A549 (cell line): ENCODE data around the gene TMEM121B. TPM values are rescaled to one million over a fixed set of nuclear protein-coding genes. Genes with fewer than 3 reads are reported as not detected.

ENCODE experiments used
- ATAC-seq, 2 experiments: fragments of 200-7000 bp in 1 of 2; fragments of >200 bp in 1 of 2; cut with Nextera tagmentation in 1 of 2; cut with Tn5 transposase in 1 of 2; 3 replicates each; pipeline versions ENCODE4 v1.8.0 to v1.9.1; 2018 to 2020; ENCODE audit warnings: mild to moderate bottlenecking in 1 of 2, moderate library complexity in 1 of 2
- CTCF ChIA-PET: fragments of 300-600 bp; sonication (Branson Sonifier 250); formaldehyde crosslinking; extraction: SDS; loops from one replicate; lab custom pipeline; 2021; ENCODE audit warnings: antibody characterized with exemption, inconsistent platforms; lab: Yijun Ruan, JAX
- POLR2A ChIA-PET: fragments of 350-600 bp; formaldehyde crosslinking; extraction: SDS; loops from one replicate; lab custom pipeline; 2021; ENCODE audit warnings: antibody characterized with exemption, inconsistent platforms; lab: Yijun Ruan, JAX
- DNase-seq, 2 experiments: peaks; one replicate each; pipeline versions ENCODE4 v3.0.0 to v3.0.0-alpha.2; 2011 to 2016; ENCODE audit warnings: low read depth in 1 of 2, low spot score in 1 of 2
- FAIRE-seq: peaks from 2 replicates; lab custom pipeline; 2011; peaks lifted over from hg19 to GRCh38; lab: Jason Lieb, UNC
- H3K27ac ChIP-seq, 2 experiments: fragments of >200 bp; sonication (Bioruptor Twin); formaldehyde crosslinking; 3 replicates each; pipeline ENCODE4 v1.5.1; 2016 to 2017
- H3K4me1 ChIP-seq: fragments of >200 bp; sonication (Bioruptor Twin); formaldehyde crosslinking; 3 replicates; pipeline ENCODE4 v1.6.1; 2016
- H3K4me2 ChIP-seq: fragments of >200 bp; sonication (Bioruptor Twin); formaldehyde crosslinking; 3 replicates; pipeline ENCODE4 v1.6.1; 2016
- H3K4me3 ChIP-seq: fragments of >200 bp; sonication (Bioruptor Twin); formaldehyde crosslinking; 3 replicates; pipeline ENCODE4 v1.5.1; 2016
- H3K9me3 ChIP-seq: fragments of >200 bp; sonication (Bioruptor Twin); formaldehyde crosslinking; 3 replicates; pipeline ENCODE4 v1.6.1; 2016
- CBX8 ChIP-seq: fragments of 200-600 bp; sonication (generic); IDR thresholded peaks from 2 replicates; pipeline ENCODE4 v1.6.1; 2016
- HEYL ChIP-seq: fragments of 250-450 bp; sonication (Bioruptor Pico); IDR thresholded peaks from 2 replicates; pipeline ENCODE4 v1.8.0; 2021; ENCODE audit warnings: mild to moderate bottlenecking, moderate library complexity
- HOXB13 ChIP-seq: fragments of 250-450 bp; sonication (Bioruptor Pico); IDR thresholded peaks from 2 replicates; pipeline ENCODE4 v1.5.0; 2020; ENCODE audit warnings: low read depth, mild to moderate bottlenecking, moderate library complexity
- JUN ChIP-seq, 2 experiments: fragments of >200 bp; sonication (Bioruptor Twin); formaldehyde crosslinking; IDR thresholded peaks; 2 replicates in 1 of 2; 3 replicates in 1 of 2; pipeline ENCODE4 v1.6.1; 2016 to 2017
- JUNB ChIP-seq: fragments of >200 bp; sonication (Bioruptor Twin); formaldehyde crosslinking; IDR thresholded peaks from 2 replicates; pipeline ENCODE4 v1.6.1; 2016
- MYC ChIP-seq: IDR thresholded peaks from 2 replicates; pipeline ENCODE4 v1.6.1; 2012; ENCODE audit warnings: mild to moderate bottlenecking, inconsistent platforms, low read length, improper control_type of control experiment, borderline replicate concordance
- NR3C1 ChIP-seq: fragments of >200 bp; sonication (Bioruptor Twin); formaldehyde crosslinking; IDR thresholded peaks from 3 replicates; pipeline ENCODE4 v1.6.1; 2017
- RARB ChIP-seq: fragments of 250-450 bp; sonication (Bioruptor Pico); IDR thresholded peaks from 2 replicates; pipeline ENCODE4 v1.8.0; 2021; ENCODE audit warnings: mild to moderate bottlenecking, moderate library complexity
- RCOR1 ChIP-seq: fragments of 150-350 bp; IDR thresholded peaks from 2 replicates; pipeline ENCODE4 v1.6.1; 2014; ENCODE audit warnings: antibody characterized with exemption, low read length, low read depth
- TFCP2L1 ChIP-seq: fragments of 250-450 bp; sonication (Bioruptor Pico); IDR thresholded peaks from 2 replicates; pipeline ENCODE4 v1.5.0; 2021; ENCODE audit warnings: mild to moderate bottlenecking
- TP53 ChIP-seq: fragments of 250-450 bp; sonication (Bioruptor Pico); IDR thresholded peaks from 2 replicates; pipeline ENCODE4 v1.5.0; 2021; ENCODE audit warnings: mild to moderate bottlenecking, moderate library complexity
- ZNF302 ChIP-seq: fragments of 250-450 bp; sonication (Bioruptor Pico); IDR thresholded peaks from 2 replicates; pipeline ENCODE4 v1.9.0; 2021; ENCODE audit warnings: inconsistent platforms, mild to moderate bottlenecking, moderate library complexity
- ZSCAN20 ChIP-seq: fragments of 250-450 bp; sonication (Bioruptor Pico); IDR thresholded peaks from 2 replicates; pipeline ENCODE4 v1.8.0; 2022; ENCODE audit warnings: mild to moderate bottlenecking, moderate library complexity
- WGBS: methylation state at CpG from one replicate; pipeline ENCODE4 v1.1.6; 2017; ENCODE audit errors: missing lambda C conversion rate; 5-methylcytosine and 5-hydroxymethylcytosine counted together
- polyA plus RNA-seq, 4 experiments: library from polyadenylated mRNA; depleted of rRNA in 3 of 4; stranded (reverse); fragments of >200 nt; fragmentation: RNase III in 1 of 4; extraction: RNeasy Plus Mini Kit Qiagen cat#74134 plus additional on column Dnase treatment in 1 of 4; gene quantifications; 2 replicates in 3 of 4; 3 replicates in 1 of 4; pipeline ENCODE4 v1.2.3, GENCODE V29; 2011 to 2017
- TF ChIP-seq, protein P1 (sequence below): fragments of 200-600 bp; sonication (generic); IDR thresholded peaks from 2 replicates; pipeline ENCODE4 v1.6.1; 2016; ENCODE audit warnings: antibody characterized with exemption, mild to moderate bottlenecking, moderate library complexity
- TF ChIP-seq, protein P2 (sequence below): IDR thresholded peaks from 2 replicates; pipeline ENCODE4 v1.6.1; 2012
- TF ChIP-seq, protein P3 (sequence below): fragments of >200 bp; sonication (Bioruptor Twin); formaldehyde crosslinking; IDR thresholded peaks from 2 replicates; pipeline ENCODE4 v1.6.1; 2016
- TF ChIP-seq, protein P4 (sequence below): fragments of 250-450 bp; sonication (Bioruptor Pico); IDR thresholded peaks from 2 replicates; pipeline ENCODE4 v1.5.0; 2021; ENCODE audit warnings: mild to moderate bottlenecking, moderate library complexity, borderline replicate concordance
- TF ChIP-seq, protein P5 (sequence below): fragments of 450-650 bp; IDR thresholded peaks from 2 replicates; pipeline ENCODE4 v1.6.1; 2014; ENCODE audit warnings: antibody characterized with exemption
- TF ChIP-seq, protein P6 (sequence below): fragments of >200 bp; sonication (Bioruptor Twin); formaldehyde crosslinking; IDR thresholded peaks from 3 replicates; pipeline ENCODE4 v1.6.1; 2016
- TF ChIP-seq, protein P7 (sequence below): fragments of 150-350 bp; IDR thresholded peaks from 2 replicates; pipeline ENCODE4 v1.6.1; 2014; ENCODE audit warnings: low read depth, mild to moderate bottlenecking, low read length
- TF ChIP-seq, protein P8 (sequence below): IDR thresholded peaks from 2 replicates; pipeline ENCODE4 v1.6.1; 2012

Gene TMEM121B
- polyA plus RNA-seq, 2 of the 4 experiments (the other 2 are of a cell fraction): 0.03 to 0.08 TPM

DNA sequence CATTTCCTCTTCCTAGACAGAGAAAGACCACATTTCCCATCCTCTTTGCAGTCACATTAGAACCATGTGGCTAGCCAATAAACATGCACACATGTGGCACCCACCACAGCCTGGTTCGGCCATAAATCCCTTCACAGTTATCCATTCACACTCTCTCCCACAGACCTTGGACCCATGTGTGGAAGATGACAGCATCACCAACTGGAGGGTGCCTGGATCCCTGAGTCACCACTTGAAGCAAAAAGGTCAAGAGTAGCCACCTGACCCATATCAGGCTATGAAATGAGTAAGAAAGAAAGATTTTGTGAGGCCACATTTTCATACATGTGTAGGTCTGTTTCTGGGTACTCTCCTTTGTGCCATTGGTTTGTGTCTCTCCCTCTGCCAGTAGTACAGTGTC, 9.0 kb upstream of the TMEM121B start (continued):
- TF ChIP-seq, protein P1, sequence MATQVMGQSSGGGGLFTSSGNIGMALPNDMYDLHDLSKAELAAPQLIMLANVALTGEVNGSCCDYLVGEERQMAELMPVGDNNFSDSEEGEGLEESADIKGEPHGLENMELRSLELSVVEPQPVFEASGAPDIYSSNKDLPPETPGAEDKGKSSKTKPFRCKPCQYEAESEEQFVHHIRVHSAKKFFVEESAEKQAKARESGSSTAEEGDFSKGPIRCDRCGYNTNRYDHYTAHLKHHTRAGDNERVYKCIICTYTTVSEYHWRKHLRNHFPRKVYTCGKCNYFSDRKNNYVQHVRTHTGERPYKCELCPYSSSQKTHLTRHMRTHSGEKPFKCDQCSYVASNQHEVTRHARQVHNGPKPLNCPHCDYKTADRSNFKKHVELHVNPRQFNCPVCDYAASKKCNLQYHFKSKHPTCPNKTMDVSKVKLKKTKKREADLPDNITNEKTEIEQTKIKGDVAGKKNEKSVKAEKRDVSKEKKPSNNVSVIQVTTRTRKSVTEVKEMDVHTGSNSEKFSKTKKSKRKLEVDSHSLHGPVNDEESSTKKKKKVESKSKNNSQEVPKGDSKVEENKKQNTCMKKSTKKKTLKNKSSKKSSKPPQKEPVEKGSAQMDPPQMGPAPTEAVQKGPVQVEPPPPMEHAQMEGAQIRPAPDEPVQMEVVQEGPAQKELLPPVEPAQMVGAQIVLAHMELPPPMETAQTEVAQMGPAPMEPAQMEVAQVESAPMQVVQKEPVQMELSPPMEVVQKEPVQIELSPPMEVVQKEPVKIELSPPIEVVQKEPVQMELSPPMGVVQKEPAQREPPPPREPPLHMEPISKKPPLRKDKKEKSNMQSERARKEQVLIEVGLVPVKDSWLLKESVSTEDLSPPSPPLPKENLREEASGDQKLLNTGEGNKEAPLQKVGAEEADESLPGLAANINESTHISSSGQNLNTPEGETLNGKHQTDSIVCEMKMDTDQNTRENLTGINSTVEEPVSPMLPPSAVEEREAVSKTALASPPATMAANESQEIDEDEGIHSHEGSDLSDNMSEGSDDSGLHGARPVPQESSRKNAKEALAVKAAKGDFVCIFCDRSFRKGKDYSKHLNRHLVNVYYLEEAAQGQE: no peak
- TF ChIP-seq RCOR1 (no peak), CBX8 (no peak), TP53 (no peak), TFCP2L1 (no peak)

DNA sequence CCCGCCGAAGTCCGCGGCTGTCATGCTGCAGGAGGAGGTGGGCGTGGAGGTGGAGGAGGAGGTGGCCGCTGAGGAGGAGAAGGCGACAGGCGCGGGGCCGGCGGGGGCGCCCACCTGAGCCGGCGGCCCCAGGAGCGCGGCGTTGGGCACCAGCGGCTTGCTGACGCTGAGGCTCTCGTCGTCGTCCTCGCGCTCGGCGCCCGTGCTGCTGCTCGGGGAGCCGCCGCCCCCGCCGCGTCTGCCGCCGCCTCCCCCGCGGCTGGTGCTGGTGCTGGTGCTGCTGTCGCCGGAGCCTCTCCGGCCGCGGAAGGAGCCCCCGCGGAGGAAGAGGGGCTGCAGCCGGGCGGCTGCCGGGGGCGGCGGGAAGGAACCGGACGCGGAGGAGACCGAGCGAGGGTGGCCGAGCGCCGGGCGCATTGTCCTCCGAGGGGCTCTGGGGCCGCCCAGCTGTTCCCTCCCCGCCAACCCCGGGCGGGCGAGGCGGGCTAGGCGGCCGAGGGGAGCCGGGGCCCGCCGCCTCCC, 388 bp downstream of the TMEM121B start:
- CTCF ChIA-PET: no interaction called here
- peak overlapping the region; percentile 44 for H3K4me3 ChIP-seq
- no peak for FAIRE-seq
- 0 out of 6 replicates have a peak overlapping the region, but pooled peaks of 1 of the 2 experiments have one; percentile 37 for H3K27ac ChIP-seq
- TF ChIP-seq HEYL (CRISPR knock-in tag) (no peak), TFCP2L1 (no peak), ZNF302 (CRISPR knock-in tag) (no peak), MYC (no peak), ZSCAN20 (no peak), JUN (IDR thresholded peaks at IDR 0.05) (no peak), JUNB (no peak), HOXB13 (CRISPR knock-in tag) (no peak), NR3C1 (no peak), CBX8 (no peak), RARB (CRISPR knock-in tag) (no peak)
- TF ChIP-seq, protein P2, sequence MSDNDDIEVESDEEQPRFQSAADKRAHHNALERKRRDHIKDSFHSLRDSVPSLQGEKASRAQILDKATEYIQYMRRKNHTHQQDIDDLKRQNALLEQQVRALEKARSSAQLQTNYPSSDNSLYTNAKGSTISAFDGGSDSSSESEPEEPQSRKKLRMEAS: no peak
- TF ChIP-seq, protein P3, sequence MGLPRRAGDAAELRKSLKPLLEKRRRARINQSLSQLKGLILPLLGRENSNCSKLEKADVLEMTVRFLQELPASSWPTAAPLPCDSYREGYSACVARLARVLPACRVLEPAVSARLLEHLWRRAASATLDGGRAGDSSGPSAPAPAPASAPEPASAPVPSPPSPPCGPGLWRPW: no peak
- TF ChIP-seq, protein P4, sequence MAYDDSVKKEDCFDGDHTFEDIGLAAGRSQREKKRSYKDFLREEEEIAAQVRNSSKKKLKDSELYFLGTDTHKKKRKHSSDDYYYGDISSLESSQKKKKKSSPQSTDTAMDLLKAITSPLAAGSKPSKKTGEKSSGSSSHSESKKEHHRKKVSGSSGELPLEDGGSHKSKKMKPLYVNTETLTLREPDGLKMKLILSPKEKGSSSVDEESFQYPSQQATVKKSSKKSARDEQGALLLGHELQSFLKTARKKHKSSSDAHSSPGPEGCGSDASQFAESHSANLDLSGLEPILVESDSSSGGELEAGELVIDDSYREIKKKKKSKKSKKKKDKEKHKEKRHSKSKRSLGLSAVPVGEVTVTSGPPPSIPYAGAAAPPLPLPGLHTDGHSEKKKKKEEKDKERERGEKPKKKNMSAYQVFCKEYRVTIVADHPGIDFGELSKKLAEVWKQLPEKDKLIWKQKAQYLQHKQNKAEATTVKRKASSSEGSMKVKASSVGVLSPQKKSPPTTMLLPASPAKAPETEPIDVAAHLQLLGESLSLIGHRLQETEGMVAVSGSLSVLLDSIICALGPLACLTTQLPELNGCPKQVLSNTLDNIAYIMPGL (CRISPR knock-in tag): no peak
- TF ChIP-seq, protein P5, sequence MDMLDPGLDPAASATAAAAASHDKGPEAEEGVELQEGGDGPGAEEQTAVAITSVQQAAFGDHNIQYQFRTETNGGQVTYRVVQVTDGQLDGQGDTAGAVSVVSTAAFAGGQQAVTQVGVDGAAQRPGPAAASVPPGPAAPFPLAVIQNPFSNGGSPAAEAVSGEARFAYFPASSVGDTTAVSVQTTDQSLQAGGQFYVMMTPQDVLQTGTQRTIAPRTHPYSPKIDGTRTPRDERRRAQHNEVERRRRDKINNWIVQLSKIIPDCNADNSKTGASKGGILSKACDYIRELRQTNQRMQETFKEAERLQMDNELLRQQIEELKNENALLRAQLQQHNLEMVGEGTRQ: no peak
- TF ChIP-seq, protein P6, sequence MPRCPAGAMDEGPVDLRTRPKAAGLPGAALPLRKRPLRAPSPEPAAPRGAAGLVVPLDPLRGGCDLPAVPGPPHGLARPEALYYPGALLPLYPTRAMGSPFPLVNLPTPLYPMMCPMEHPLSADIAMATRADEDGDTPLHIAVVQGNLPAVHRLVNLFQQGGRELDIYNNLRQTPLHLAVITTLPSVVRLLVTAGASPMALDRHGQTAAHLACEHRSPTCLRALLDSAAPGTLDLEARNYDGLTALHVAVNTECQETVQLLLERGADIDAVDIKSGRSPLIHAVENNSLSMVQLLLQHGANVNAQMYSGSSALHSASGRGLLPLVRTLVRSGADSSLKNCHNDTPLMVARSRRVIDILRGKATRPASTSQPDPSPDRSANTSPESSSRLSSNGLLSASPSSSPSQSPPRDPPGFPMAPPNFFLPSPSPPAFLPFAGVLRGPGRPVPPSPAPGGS: no peak
- TF ChIP-seq, protein P7, sequence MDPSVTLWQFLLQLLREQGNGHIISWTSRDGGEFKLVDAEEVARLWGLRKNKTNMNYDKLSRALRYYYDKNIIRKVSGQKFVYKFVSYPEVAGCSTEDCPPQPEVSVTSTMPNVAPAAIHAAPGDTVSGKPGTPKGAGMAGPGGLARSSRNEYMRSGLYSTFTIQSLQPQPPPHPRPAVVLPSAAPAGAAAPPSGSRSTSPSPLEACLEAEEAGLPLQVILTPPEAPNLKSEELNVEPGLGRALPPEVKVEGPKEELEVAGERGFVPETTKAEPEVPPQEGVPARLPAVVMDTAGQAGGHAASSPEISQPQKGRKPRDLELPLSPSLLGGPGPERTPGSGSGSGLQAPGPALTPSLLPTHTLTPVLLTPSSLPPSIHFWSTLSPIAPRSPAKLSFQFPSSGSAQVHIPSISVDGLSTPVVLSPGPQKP: no peak
- TF ChIP-seq, protein P8, sequence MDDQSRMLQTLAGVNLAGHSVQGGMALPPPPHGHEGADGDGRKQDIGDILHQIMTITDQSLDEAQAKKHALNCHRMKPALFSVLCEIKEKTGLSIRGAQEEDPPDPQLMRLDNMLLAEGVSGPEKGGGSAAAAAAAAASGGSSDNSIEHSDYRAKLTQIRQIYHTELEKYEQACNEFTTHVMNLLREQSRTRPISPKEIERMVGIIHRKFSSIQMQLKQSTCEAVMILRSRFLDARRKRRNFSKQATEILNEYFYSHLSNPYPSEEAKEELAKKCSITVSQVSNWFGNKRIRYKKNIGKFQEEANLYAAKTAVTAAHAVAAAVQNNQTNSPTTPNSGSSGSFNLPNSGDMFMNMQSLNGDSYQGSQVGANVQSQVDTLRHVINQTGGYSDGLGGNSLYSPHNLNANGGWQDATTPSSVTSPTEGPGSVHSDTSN: no peak
- TF ChIP-seq, all 56 proteins: peak for 0
- Histone ChIP-seq H3K4me1 (no peaks in the 10 kb centered on the region), H3K4me2 (peak overlapping the region; percentile 84), H3K9me3 (no peaks in the 10 kb centered on the region)
- ATAC-seq: peak; percentile 30 to 37; a peak in 3 of 6 replicates
- POLR2A ChIA-PET: no interaction called here
- no peak for DNase-seq
- WGBS: 4% methylated on average over 10 of the region's 70 CpGs
